ENCODE data around the gene CETP. TPM values are rescaled to one million over a fixed set of nuclear protein-coding genes. Genes with fewer than 3 reads are reported as not detected.

CETP gene
- total and polyA plus RNA-seq, 7 donors = 0.36 to 2.1 (median 0.88) TPM; not detected in 3

DNA sequence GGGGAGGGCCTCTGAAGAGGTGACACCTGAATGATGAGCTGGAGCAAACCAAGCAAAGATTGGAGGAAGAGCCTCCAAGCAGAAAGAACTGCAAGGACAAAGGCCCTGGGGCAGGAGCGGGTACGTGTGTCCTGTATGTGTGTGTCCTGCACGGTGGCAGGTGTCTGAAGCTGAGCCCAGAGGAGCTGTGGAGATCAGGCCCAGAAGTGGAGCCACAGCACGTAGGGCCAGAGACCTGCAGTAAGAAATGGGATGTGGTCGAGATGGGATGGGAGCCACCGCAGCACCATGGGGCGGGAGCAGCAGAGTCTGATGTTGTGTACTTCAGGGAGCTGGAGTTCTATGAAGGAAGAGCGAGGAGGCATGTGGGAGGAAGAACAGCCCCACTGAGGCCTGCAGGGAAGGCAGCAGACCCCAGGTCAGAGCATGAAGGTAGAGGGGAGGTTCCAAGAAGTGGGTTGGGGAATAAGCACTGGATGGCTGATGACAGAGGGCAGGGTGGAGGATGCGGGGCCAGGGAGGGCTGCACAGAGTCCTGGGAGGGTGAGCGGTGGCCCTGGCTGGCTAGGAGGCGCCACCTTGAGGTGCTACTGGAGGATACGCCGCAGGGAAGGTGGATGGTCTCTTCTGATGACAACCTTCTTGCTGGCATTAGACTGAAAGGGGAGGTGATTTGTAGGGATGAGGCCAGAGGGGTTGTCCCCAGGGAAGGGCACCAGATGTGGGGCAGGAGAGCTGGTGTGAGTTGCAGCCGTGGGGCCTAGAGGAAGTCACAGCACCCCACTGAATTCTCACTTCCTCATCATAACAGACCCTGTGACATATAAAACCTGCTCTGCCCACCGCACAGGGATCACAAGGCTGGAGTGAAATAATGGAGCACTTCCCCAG, 10.6 kb upstream of the CETP start:
- WGBS, 2 donors = 57 to 64% methylated on average over 15 of the region's 15 CpGs

DNA sequence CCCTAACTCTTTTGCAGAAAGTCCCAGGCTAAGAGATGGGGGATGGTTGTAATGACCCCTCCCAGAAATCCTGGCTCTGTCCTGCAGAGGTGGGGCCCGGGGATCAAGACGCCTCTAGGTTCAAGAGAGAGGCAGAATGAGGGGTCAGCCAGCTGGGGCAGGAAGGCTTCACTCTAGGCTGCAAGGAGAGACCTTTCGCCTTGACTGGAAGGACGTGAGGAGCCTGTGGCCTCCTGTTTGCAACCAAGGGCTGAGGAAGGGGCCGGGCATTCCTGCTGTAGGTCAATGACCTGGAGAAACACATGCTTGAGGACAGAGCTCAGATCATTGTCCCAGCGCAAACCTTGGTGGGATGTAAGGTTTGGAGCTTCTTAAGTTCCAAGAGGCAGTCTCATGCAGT, 8.7 kb upstream of the CETP start:
- H3K9me3 ChIP-seq = no peaks in the 10 kb centered on the region
- peak; percentile 39 for DNase-seq
- intact Hi-C loops (cut with DNase I) = no loop called here
- H3K27ac ChIP-seq = no peak overlapping the region
- TF ChIP-seq POLR2A (IDR thresholded peaks at IDR 0.05) (no peak), CTCF (IDR thresholded peaks at IDR 0.05) (no peak), EP300 (IDR thresholded peaks at IDR 0.05) (no peak), POLR2AphosphoS5 (IDR thresholded peaks at IDR 0.05) (no peak)
- WGBS, 2 donors = 76 to 92% methylated on average over 6 of the region's 6 CpGs
- no peak overlapping the region for H3K4me3 ChIP-seq
- H3K36me3 ChIP-seq = peaks cover 0 to 3% (median 0%) of the 10 kb centered on the region in 4 donors
- H3K27me3 ChIP-seq = no peaks in the 10 kb centered on the region
- no peaks in the 10 kb centered on the region for H3K4me1 ChIP-seq

More for the DNA sequence above, 10.6 kb upstream of the CETP start:
- intact Hi-C loops (cut with DNase I) = no loop called here
- Histone ChIP-seq H3K4me3 (no peak overlapping the region), H3K36me3 (peaks cover 0 to 13% (median 0%) of the 10 kb centered on the region in 4 donors), H3K4me1 (no peaks in the 10 kb centered on the region), H3K9me3 (no peaks in the 10 kb centered on the region), H3K27ac (no peak overlapping the region), H3K27me3 (no peaks in the 10 kb centered on the region)
- peak in 3 of 4 experiments; percentile 17 to 25 (median 18) for TF ChIP-seq CTCF (IDR thresholded peaks at IDR 0.05)
- TF ChIP-seq POLR2A (IDR thresholded peaks at IDR 0.05) = no peak
- DNase-seq = peak; percentile 75

- TF ChIP-seq EP300 (IDR thresholded peaks at IDR 0.05) = no peak
- no peak for TF ChIP-seq CTCF (IDR thresholded peaks at IDR 0.05)
- Histone ChIP-seq H3K9me3 (no peaks in the 10 kb centered on the region), H3K36me3 (no peaks in the 10 kb centered on the region), H3K4me3 (no peak overlapping the region), H3K4me1 (no peaks in the 10 kb centered on the region), H3K27me3 (no peaks in the 10 kb centered on the region), H3K27ac (no peak overlapping the region)
- WGBS, 2 donors = 87 to 94% methylated on average over 4 of the region's 4 CpGs
- no peak for DNase-seq
- intact Hi-C loops (cut with DNase I) = no loop called here
Observed at GRCh38 chr16:56956076-56956475, 5.7 kb upstream of the CETP start.

GRCh38 chr16:56956756-56957155, 5.0 kb upstream of the CETP start:
- intact Hi-C loops (cut with DNase I) = no loop called here
- 52 to 61% methylated on average over 4 of the region's 4 CpGs for WGBS, 2 donors
- TF ChIP-seq EP300 (IDR thresholded peaks at IDR 0.05) (no peak), CTCF (IDR thresholded peaks at IDR 0.05) (no peak), POLR2A (IDR thresholded peaks at IDR 0.05) (no peak), POLR2AphosphoS5 (IDR thresholded peaks at IDR 0.05) (no peak)

More at GRCh38 chr16:56956756-56957155, 5.0 kb upstream of the CETP start:
- no peak overlapping the region for H3K27ac ChIP-seq
- H3K27me3 ChIP-seq = no peaks in the 10 kb centered on the region
- H3K36me3 ChIP-seq = no peaks in the 10 kb centered on the region
- H3K4me1 ChIP-seq = no peaks in the 10 kb centered on the region
- no peak for DNase-seq
- H3K4me3 ChIP-seq = no peak overlapping the region
- H3K9me3 ChIP-seq = no peaks in the 10 kb centered on the region

Data from sigmoid colon (tissue), 7 donors.